ENCODE data around the gene HYAL1. TPM values are rescaled to one million over a fixed set of nuclear protein-coding genes. Genes with fewer than 3 reads are reported as not detected.

HYAL1 gene
- total and polyA plus RNA-seq, 8 donors: 2.1 to 41.3 (median 2.9) TPM

GRCh38 chr3:50345008-50345407 is 41.6 kb upstream of the HYAL1 start:
- Histone ChIP-seq H3K27ac (no peak overlapping the region), H3K9me3 (no peaks in the 10 kb centered on the region), H3K4me3 (peak overlapping the region; percentile 28 to 37), H3K4me1 (peaks cover 26 to 65% of the 10 kb centered on the region in 2 donors), H3K27me3 (no peaks in the 10 kb centered on the region), H3K36me3 (peaks cover 0 to 16% of the 10 kb centered on the region in 2 donors)
- intact Hi-C loops (cut with DNase I): loop anchor here in 1 of 2 donors (5.0 kb wide), 1 partner anchor 197 kb away; no protein-coding TSS in a partner anchor
- no peak for TF ChIP-seq CTCF (IDR thresholded peaks at IDR 0.05)
- DNase-seq: no peak
- ATAC-seq: no peak

GRCh38 chr3:50342813-50343633 is 39.6 kb upstream of the HYAL1 start:
- Histone ChIP-seq H3K27me3 (no peaks in the 10 kb centered on the region), H3K4me1 (peaks cover 20 to 70% of the 10 kb centered on the region in 2 donors), H3K36me3 (peaks cover 0 to 6% of the 10 kb centered on the region in 2 donors), H3K4me3 (no peak overlapping the region), H3K27ac (no peak overlapping the region), H3K9me3 (no peaks in the 10 kb centered on the region)
- TF ChIP-seq CTCF (IDR thresholded peaks at IDR 0.05): no peak
- intact Hi-C loops (cut with DNase I): no loop called here
- DNase-seq (peak in 1 of 4 donors; percentile 56), ATAC-seq (no peak)

- no peak for TF ChIP-seq CTCF (IDR thresholded peaks at IDR 0.05)
- H3K36me3 ChIP-seq: no peaks in the 10 kb centered on the region
- H3K27me3 ChIP-seq: no peaks in the 10 kb centered on the region
- intact Hi-C loops (cut with DNase I): no loop called here
- DNase-seq (peak in 1 of 4 donors; percentile 53), ATAC-seq (no peak)
- no peak overlapping the region for H3K27ac ChIP-seq
- H3K4me1 ChIP-seq: peaks cover 20 to 69% of the 10 kb centered on the region in 2 donors
- no peaks in the 10 kb centered on the region for H3K9me3 ChIP-seq
- H3K4me3 ChIP-seq: no peak overlapping the region
Observed at GRCh38 chr3:50341996-50342650, 38.7 kb upstream of the HYAL1 start.

GRCh38 chr3:50341537-50341936 is 38.2 kb upstream of the HYAL1 start:
- DNase-seq (peak in 1 of 4 donors; percentile 75), ATAC-seq (no peak)
- peak overlapping the region; percentile 94 to 98 for H3K27ac ChIP-seq

More at GRCh38 chr3:50341537-50341936, 38.2 kb upstream of the HYAL1 start:
- Histone ChIP-seq H3K9me3 (no peaks in the 10 kb centered on the region), H3K4me1 (peaks cover 22 to 65% of the 10 kb centered on the region in 2 donors), H3K4me3 (peak overlapping the region; percentile 59 to 81), H3K36me3 (no peaks in the 10 kb centered on the region), H3K27me3 (no peaks in the 10 kb centered on the region)
- intact Hi-C loops (cut with DNase I): no loop called here
- no peak for TF ChIP-seq CTCF (IDR thresholded peaks at IDR 0.05)

Measured in left lung (tissue), 10 donors.